NCI-H2196 treated with DMSO at 0.1 percent for 48 hours (cell line): ENCODE data around the gene HBS1L.
"Not testable (repeated sequence)": the region's sequence is repeated elsewhere in the genome, so short reads cannot be mapped to it uniquely, and the experiment has no call there.

Experiments
- DNase-seq: peaks from one replicate; lab custom pipeline; 2025; ENCODE audit not compliant: unreplicated experiment; lab: John Stamatoyannopoulos, UW

Gene HBS1L

GRCh38 chr6:135075018-135075417, 20.4 kb upstream of the HBS1L start:
- DNase-seq, result no peak

GRCh38 chr6:135073756-135074393, 19.3 kb upstream of the HBS1L start:
- DNase-seq, result no peak

GRCh38 chr6:135073217-135073616, 18.6 kb upstream of the HBS1L start:
- DNase-seq, result no peak

GRCh38 chr6:135072753-135073152, 18.1 kb upstream of the HBS1L start:
- no peak for DNase-seq

- DNase-seq, result no peak
Observed at GRCh38 chr6:135071541-135071940, 16.9 kb upstream of the HBS1L start.

GRCh38 chr6:135067911-135068310, 13.3 kb upstream of the HBS1L start:
- no peak for DNase-seq

- no peak for DNase-seq
Observed at GRCh38 chr6:135066806-135067205, 12.2 kb upstream of the HBS1L start.

GRCh38 chr6:135066397-135066796, 11.8 kb upstream of the HBS1L start:
- DNase-seq, result no peak

GRCh38 chr6:135064586-135064985, 10.0 kb upstream of the HBS1L start:
- DNase-seq, result no peak

- DNase-seq, result no peak
Observed at GRCh38 chr6:135063926-135064325, 9.3 kb upstream of the HBS1L start.

GRCh38 chr6:135062735-135063134, 8.1 kb upstream of the HBS1L start:
- DNase-seq, result peak; percentile 40

- no peak for DNase-seq
Observed at GRCh38 chr6:135060076-135060475, 5.5 kb upstream of the HBS1L start.

- DNase-seq, result not testable (repeated sequence)
Observed at GRCh38 chr6:135058299-135058698, 3.7 kb upstream of the HBS1L start.

- DNase-seq, result no peak
Observed at GRCh38 chr6:135056632-135057031, 2.0 kb upstream of the HBS1L start.

- DNase-seq, result no peak
Observed at GRCh38 chr6:135054226-135054568, 425 bp downstream of the HBS1L start.

GRCh38 chr6:135053406-135053805, 1.2 kb downstream of the HBS1L start:
- DNase-seq, result no peak

GRCh38 chr6:135052939-135053338, 1.7 kb downstream of the HBS1L start:
- DNase-seq, result no peak

- DNase-seq, result no peak
Observed at GRCh38 chr6:135048915-135049314, 5.7 kb downstream of the HBS1L start.

- DNase-seq, result no peak
Observed at GRCh38 chr6:135047336-135047735, 7.3 kb downstream of the HBS1L start.

- no peak for DNase-seq
Observed at GRCh38 chr6:135046912-135047311, 7.7 kb downstream of the HBS1L start.

GRCh38 chr6:135044639-135045038, 10.0 kb downstream of the HBS1L start:
- DNase-seq, result no peak

GRCh38 chr6:135043846-135044245, 10.8 kb downstream of the HBS1L start:
- DNase-seq, result no peak

GRCh38 chr6:135043364-135043763, 11.3 kb downstream of the HBS1L start:
- no peak for DNase-seq

- DNase-seq, result no peak
Observed at GRCh38 chr6:135038335-135038734, 16.3 kb downstream of the HBS1L start.
